ENCODE data around the gene MRNIP.
A peak's percentile ranks its signal among the peaks of the same experiment; 100 is the strongest.

MRNIP gene

GRCh38 chr5:179858586-179859427, at the start of gene MRNIP:
MRNIP (minus strand) TSS chr5:179858817; CDS start chr5:179858796, 21 bp downstream.
- FAIRE-seq: peak; percentile 80

- no peak for FAIRE-seq
Observed at GRCh38 chr5:179907556-179908324, 49.1 kb upstream of the MRNIP start, which contains the start of gene TBC1D9B. TBC1D9B (minus strand) TSS chr5:179907897; CDS start chr5:179907821, 76 bp downstream.

DNA sequence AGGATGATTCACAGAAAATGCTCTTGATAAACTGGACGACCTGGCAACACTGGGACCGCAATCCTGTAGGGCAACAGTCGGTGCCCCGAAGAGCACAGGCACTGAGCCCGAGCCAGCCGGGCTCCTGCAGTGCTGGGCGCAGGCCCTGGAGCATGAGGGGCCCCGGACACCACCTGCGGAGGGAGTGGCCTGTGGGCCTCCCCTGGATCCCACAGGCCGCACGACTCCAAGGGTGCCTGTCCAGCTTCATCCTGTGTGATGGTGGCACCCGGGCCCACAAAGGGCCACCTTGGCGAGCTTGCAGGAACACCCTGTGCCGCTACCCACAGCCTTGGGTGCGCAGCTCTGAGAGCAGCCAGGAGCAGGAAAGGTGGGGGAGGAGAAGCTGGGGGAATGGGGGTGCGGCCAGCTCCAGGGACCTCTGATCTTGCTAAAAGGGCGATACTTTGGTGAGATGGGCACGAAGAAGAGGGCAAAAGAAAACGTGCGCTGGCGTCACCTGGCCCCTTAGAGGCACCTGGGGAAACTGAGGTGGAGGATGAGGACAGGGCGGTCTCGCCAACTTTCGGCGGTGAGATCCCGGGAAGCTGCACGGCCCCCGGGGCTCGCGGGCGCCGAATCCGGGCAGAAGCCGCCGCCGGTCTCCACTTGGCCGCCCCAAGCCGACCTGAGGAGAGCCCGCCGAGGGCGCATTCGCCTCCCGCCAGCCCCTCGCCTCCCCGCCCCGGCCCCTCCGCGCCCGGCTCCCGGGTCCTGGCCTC, 48.4 kb upstream of the MRNIP start:
- no peak for FAIRE-seq

- no peak for FAIRE-seq
Observed at GRCh38 chr5:179906294-179906794, 47.7 kb upstream of the MRNIP start.

DNA sequence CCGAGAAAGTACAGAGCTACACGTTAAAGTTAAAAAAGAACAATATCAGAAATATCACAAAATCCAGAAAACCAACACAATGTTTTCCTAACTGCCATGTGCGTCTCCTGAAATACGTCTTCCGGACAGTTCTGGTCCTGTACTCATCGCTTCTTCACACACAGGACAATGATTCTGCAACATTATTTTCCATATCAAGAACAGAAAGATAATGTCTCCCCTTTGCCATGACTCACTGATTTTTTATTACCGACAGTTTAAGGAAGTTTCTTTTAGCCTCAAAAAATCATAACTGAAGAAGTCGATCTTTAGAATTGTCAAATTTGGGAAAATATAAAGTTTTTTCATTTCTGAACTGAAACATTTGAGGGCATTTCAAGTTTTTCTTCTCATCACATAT, 46.5 kb upstream of the MRNIP start:
- FAIRE-seq: no peak

- FAIRE-seq: no peak
Observed at GRCh38 chr5:179904463-179905160, 46.0 kb upstream of the MRNIP start.

GRCh38 chr5:179902763-179903158, 44.1 kb upstream of the MRNIP start:
- FAIRE-seq: no peak

DNA sequence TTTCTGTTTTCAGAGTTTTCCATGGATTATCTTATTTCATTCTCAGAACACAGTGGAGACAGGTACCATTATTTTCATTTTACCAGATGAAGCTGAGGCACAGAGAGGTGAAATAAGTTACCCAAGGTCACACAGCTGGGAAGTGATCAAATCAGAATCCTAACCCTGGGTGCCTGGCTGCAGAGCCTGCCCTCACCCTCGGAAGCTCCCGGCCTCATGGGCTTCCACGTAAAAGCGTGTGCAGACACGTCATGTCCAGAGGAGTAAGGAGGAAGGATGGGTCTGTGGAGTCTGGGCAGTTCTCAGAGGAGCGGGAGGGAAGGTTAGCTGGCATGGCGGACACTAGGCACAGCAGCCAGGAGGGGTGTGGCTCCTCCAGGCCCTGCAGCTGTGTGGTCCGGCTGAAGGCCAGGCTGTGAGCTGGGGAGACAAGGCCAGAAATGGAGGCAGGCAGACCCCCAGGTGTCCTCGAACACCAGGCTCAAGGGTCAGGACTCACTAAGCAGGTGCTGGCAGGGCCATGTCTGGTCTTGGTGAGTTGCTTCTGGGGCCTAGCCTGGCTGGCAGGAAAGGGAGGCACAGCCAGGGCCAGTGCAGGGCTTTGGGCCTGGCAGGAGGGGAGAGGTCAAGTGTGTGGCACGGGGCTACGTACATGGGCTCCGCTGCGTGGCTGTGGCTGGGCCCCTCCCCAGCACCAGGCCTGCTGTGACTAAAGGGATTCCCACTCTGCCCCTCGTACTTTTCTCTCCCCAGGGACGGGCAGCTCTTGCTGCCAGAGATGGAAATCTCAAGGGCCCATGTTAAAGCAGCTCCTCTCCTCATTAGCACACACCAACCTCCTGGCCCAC, 43.5 kb upstream of the MRNIP start:
- FAIRE-seq: no peak

- no peak for FAIRE-seq
Observed at GRCh38 chr5:179901462-179901861, 42.8 kb upstream of the MRNIP start.

- no peak for FAIRE-seq
Observed at GRCh38 chr5:179900711-179901110, 42.1 kb upstream of the MRNIP start.

DNA sequence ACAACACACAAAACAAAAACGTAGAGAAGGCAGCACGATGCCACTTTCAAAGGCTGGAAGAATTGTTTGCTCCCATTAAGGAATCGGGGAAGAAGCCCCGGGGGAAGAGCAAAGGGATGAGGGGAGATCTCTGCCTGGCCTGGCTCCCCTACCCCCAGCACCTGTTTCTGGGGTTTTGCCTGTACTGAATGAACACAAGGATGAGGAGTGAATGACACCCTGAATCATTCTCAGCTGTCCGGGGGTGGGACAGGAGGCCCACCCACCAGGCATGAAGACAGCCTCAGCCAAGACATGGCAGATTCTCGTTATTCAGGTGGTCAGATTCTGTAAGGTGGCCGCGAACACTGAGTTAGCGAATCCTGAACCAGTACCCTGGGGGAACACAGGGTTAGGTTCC, 41.6 kb upstream of the MRNIP start:
- FAIRE-seq: no peak

- no peak for FAIRE-seq
Observed at GRCh38 chr5:179895861-179896260, 37.2 kb upstream of the MRNIP start.

DNA sequence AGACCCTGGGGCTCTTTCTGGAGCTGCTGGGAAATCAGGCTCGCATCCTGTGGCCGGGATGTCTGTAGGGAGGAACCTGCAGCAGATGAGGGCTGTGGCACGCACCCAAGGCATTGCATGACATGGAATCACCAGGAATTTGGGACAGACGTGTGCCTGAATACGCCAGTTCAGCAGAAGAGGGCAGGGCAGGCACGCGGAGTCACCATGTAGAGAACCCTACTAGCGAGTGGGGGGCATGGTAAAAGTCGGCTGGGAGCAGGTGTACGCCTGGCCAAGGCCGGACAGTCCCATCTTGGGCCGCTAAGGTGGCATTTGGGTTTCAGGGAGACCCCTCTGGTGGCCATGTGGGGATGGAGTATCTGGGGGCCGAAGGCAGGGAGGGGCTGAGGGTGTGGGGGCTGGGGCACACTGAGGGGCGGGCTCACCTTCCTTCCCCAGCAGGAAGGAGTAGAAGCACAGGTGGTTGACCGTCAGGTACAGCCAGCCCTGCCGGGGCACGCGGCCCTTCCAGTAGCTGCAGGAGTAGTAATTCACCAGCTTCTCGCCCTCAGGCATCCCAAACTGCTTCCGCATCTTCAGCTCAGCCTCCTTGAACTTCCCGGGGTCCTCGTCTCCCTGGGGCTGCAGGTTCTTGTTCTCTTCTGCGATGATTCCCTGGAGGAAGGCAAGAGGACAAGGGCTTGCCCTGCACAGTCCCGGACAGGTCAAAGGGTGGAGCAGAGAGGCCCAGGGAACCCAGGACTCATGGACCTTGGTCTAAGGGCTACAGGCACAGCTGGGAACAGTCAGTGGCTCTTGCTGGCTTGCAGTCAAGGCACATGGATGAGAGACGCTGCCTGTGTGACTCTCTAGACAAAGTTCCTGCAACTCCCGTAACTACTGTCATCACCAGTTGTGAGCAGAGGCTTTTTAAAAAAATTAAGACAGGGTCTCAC, 35.6 kb upstream of the MRNIP start:
- FAIRE-seq: no peak

DNA sequence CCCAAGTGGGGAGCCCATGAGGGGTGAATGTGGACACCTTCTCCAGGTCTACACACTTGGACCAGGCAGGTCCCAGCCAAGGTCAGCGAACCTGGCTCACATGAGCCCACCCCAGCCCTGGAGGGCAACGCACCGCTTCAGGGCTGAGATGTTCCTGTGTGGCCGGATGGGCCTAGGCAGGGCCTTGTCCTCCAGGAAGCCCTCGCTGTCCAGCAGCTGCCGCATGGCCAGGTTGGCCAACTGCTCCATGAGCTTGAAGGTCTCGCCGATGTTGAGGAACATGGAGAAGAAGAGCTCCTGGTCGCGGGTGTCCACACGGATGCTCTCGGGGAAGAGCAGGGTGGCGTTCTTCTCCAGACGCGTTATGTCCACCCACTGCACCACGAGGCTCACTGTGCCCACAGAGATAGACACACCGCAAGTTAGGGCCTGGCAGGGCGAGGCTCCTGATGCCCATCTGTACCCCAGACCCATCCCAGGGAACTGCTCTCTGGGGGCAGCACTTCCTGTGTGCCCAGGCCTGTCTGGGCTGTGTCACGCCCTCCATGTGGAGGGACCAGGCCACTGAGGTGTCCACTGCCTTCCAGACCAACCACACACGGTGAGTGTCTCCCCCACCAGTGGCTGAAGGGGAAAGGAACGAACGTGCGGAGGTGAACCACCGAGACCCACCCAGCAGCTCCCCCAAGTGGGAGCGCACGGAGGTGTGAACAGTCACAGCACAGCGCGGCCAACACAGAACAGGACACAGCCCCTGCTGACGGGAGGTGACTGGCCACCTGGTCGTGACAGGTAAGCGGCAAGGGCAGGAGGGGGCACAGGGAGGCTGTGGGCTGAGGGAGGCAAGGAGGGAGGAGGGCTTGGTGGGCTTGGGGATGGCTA, 34.7 kb upstream of the MRNIP start:
- FAIRE-seq: no peak

DNA sequence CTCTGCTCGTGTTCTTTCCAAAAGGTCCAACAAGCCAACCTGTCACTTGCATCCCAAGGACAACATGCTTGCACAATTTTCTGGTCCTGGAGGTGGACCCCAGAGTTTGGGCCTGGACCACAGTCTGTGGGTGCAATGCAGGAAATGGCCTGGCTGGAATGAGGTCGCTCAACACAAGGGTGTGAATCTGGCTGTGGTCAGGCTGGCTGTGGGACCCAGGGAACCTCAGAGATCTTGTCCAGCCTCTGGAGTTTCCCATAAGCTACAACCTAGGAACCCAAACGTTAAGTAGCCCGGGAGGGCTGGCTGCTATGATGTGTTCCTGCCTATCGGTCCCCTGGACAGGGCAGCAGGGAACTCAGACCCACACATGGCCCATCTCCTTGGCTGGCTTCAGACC, 33.6 kb upstream of the MRNIP start:
- FAIRE-seq: no peak

DNA sequence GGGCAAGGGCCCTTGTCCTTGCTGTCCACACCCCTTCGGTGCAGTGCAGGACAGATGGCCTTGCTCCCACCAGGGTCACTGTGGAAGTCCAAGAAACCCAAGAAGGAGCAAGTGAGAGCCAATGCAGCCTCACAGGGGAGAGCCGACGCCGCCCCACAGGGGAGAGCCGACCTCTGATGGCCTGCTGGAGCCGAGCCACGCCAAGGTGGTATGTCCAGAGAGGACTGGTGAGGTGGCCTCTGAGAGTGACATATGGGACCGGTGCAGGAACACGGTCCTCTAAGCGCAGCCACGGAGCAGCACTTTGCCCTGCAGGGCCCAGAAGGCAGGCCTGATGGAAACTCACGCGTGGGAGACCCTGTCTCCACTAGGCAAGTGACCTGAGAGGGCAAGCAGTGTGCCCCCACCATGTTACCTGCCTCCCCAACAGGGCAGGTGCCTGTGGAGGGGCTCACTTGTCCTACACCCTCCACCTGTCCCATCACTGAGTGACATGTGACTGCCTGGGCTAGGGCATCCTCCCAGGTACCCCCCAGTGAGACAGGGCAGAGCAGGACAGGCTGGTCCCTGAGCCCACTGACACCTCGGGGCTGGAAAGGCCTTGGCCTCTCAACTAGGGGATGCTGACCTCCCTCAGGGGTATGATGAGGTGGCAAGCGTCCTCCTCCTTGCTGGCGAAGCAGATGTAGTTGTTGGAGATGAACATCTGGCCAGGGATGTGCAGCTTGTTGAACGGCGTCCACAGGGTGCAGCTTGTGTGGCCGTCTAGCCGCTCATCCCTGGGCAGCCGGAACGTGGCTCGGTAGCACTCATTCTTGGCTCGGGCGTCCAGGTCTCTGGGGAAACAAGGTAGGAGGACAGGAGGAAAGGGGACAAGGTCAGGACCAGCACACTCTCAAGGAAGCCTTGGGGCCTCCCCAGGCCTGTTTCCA, 32.4 kb upstream of the MRNIP start:
- FAIRE-seq: no peak

DNA sequence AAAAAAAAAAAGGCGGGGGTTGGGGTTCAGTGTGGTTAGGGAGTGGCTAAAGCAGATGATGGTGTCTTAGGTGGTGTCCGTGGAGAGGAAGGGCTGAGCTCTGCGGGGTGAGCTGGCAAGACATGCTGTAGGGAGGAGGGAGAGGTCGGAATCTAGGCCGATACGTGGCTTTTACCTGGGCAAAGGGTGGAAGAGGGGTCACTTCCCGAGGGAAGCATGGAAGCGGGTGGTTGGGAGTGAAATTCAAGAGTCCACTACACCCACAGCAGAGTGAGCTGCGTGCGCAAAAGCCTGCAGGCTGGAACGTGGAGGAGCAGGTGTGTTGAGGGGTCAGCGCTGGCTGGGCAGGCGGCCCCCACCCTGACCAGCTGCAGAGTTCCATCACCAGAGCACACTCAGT, 31.3 kb upstream of the MRNIP start:
- FAIRE-seq: no peak

DNA sequence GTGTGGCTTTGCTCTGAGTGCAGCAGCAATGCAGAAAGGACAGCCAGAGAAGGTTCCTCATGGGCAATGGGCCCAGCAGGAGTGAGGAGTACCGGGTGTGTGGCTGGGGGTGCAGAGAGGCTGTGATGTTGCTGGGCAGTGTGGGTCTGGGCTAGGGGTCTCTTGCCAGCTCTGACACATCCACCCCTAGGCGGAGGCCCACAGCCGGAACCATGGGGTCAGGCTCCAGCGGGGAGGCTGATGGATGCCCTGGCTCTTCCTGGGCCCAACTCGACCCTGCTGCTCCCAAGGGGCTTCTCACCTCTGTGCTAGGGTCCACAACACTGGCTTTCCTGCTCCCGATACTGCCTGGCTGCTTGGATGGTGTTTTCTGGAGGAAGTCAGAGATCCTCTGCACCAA, 29.2 kb upstream of the MRNIP start:
- FAIRE-seq: no peak

All from G401.6 (cell line).